HL-60 (cell line): ENCODE measurements around the gene SLC9A3.

Source experiments
- DNase-seq, 2 experiments: peaks; one replicate each; pipeline ENCODE4 v3.0.0-alpha.2; 2010 to 2020; ENCODE audit warnings: low read depth in 1 of 2, low spot score in 1 of 2
- H3K27ac ChIP-seq: fragments of 250-450 bp; sonication (Bioruptor Pico); replicated peaks from 2 replicates; pipeline ENCODE4 v1.5.1; 2020; ENCODE audit warnings: mild to moderate bottlenecking, moderate library complexity
- H3K27me3 ChIP-seq: fragments of 250-450 bp; sonication (Bioruptor Pico); 2 replicates; pipeline ENCODE4 v1.5.1; 2021; ENCODE audit warnings: mild to moderate bottlenecking, moderate library complexity; ENCODE audit not compliant: insufficient read depth, poor library complexity, severe bottlenecking
- H3K4me3 ChIP-seq: replicated peaks from 2 replicates; pipeline ENCODE4 v1.5.1; 2011; ENCODE audit warnings: mild to moderate bottlenecking, control low read depth, low read length; ENCODE audit not compliant: insufficient read depth
- CTCF ChIP-seq: IDR thresholded peaks from one replicate; pipeline ENCODE4 v1.5.1; 2011; ENCODE audit warnings: low read length, control low read depth, inconsistent platforms; ENCODE audit not compliant: insufficient read depth
- GABPA ChIP-seq: IDR thresholded peaks from 2 replicates; pipeline ENCODE4 v1.6.1; 2012; ENCODE audit warnings: low read depth
- POLR2AphosphoS5 ChIP-seq: IDR thresholded peaks from 2 replicates; pipeline ENCODE4 v1.6.1; 2012; ENCODE audit warnings: low read depth
- SPI1 ChIP-seq: IDR thresholded peaks from 2 replicates; pipeline ENCODE4 v1.6.1; 2012; ENCODE audit warnings: low read depth, mild to moderate bottlenecking, borderline replicate concordance
- TF ChIP-seq, protein P1 (sequence below): IDR thresholded peaks from 2 replicates; pipeline ENCODE4 v1.6.1; 2012; ENCODE audit warnings: low read depth; ENCODE audit not compliant: insufficient replicate concordance

SLC9A3 gene

GRCh38 chr5:538271-538771, 14.1 kb upstream of the SLC9A3 start:
- no peak for DNase-seq
- Histone ChIP-seq H3K27ac (no peak overlapping the region), H3K27me3 (peaks cover 31% of the 10 kb centered on the region), H3K4me3 (no peak overlapping the region)
- TF ChIP-seq, protein P1, sequence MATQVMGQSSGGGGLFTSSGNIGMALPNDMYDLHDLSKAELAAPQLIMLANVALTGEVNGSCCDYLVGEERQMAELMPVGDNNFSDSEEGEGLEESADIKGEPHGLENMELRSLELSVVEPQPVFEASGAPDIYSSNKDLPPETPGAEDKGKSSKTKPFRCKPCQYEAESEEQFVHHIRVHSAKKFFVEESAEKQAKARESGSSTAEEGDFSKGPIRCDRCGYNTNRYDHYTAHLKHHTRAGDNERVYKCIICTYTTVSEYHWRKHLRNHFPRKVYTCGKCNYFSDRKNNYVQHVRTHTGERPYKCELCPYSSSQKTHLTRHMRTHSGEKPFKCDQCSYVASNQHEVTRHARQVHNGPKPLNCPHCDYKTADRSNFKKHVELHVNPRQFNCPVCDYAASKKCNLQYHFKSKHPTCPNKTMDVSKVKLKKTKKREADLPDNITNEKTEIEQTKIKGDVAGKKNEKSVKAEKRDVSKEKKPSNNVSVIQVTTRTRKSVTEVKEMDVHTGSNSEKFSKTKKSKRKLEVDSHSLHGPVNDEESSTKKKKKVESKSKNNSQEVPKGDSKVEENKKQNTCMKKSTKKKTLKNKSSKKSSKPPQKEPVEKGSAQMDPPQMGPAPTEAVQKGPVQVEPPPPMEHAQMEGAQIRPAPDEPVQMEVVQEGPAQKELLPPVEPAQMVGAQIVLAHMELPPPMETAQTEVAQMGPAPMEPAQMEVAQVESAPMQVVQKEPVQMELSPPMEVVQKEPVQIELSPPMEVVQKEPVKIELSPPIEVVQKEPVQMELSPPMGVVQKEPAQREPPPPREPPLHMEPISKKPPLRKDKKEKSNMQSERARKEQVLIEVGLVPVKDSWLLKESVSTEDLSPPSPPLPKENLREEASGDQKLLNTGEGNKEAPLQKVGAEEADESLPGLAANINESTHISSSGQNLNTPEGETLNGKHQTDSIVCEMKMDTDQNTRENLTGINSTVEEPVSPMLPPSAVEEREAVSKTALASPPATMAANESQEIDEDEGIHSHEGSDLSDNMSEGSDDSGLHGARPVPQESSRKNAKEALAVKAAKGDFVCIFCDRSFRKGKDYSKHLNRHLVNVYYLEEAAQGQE = no peak
- TF ChIP-seq CTCF = no peak
- TF ChIP-seq SPI1 = no peak
- TF ChIP-seq GABPA = no peak
- no peak for TF ChIP-seq POLR2AphosphoS5

DNA sequence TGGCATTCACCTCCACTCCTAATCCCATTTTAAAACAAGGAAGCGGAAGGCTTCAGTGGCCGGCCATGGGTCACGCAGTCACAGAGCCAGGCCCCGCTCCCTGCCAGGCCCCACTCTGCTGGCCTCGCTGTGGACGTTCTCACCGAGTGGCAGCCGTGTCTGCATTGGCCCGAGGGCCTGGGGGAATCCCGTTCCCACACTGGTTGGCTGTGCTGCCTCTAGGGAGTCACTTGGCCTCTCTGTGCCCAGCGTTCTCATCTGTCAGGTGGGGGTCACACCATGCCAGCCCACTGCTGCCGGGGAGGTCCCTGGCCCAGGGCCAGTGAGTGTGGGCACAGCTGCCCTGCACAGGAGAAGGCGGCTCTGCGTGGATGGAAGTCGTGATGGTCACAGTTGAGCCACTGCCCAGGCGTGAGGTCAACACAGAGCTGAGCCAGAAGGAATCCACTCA, 13.4 kb upstream of the SLC9A3 start:
- DNase-seq = no peak
- Histone ChIP-seq H3K27ac (no peak overlapping the region), H3K27me3 (peaks cover 32% of the 10 kb centered on the region), H3K4me3 (no peak overlapping the region)
- TF ChIP-seq POLR2AphosphoS5 (no peak), GABPA (no peak), SPI1 (no peak), CTCF (no peak)
- TF ChIP-seq, protein P1 = no peak

GRCh38 chr5:537098-537497, 12.8 kb upstream of the SLC9A3 start:
- TF ChIP-seq GABPA = no peak
- no peak for TF ChIP-seq POLR2AphosphoS5
- no peak for TF ChIP-seq CTCF
- TF ChIP-seq, protein P1 = no peak
- TF ChIP-seq SPI1 = no peak

More at GRCh38 chr5:537098-537497, 12.8 kb upstream of the SLC9A3 start:
- Histone ChIP-seq H3K4me3 (no peak overlapping the region), H3K27me3 (peaks cover 32% of the 10 kb centered on the region), H3K27ac (no peak overlapping the region)
- no peak for DNase-seq
